Activated naive CD4-positive, alpha-beta T cell treated with anti-CD3 and anti-CD28 coated beads, Interleukin-2, amount 50 U/mL, for 72 hours (primary cell): ENCODE results near the gene ATP2A2. TPM values are rescaled to one million over a fixed set of nuclear protein-coding genes. Genes with fewer than 3 reads are reported as not detected.

Source experiments
- ATAC-seq, 2 donors: fragments of 150-1000 bp; cut with Tn5 transposase; 2 replicates each; pipeline ENCODE4 v1.10.0; 2021; ENCODE audit warnings: mild to moderate bottlenecking in 2 of 2, moderate library complexity in 2 of 2
- DNase-seq, 2 donors: peaks; one replicate each; pipeline ENCODE4 v3.0.0; 2021 to 2022; ENCODE audit warnings: low spot score in 2 of 2
- H3K27ac Mint-ChIP-seq, 2 donors: one replicate each; pipeline ENCODE4 v1.8.0; 2022; ENCODE audit warnings: mild to moderate bottlenecking in 2 of 2, mixed read lengths in 2 of 2
- H3K36me3 Mint-ChIP-seq, 2 donors: one replicate each; pipeline ENCODE4 v1.8.0; 2022; ENCODE audit warnings: mixed read lengths in 2 of 2
- H3K9me3 Mint-ChIP-seq, 2 donors: one replicate each; pipeline ENCODE4 v1.8.0; 2022; ENCODE audit warnings: mixed read lengths in 2 of 2
- total RNA-seq, 2 donors: library from RNA; stranded (reverse); gene quantifications; one replicate each; pipeline ENCODE4 v1.2.3, GENCODE V29; 2022

ATP2A2 gene
- total RNA-seq, result 100 to 1,000 TPM; 121 to 132 TPM

DNA sequence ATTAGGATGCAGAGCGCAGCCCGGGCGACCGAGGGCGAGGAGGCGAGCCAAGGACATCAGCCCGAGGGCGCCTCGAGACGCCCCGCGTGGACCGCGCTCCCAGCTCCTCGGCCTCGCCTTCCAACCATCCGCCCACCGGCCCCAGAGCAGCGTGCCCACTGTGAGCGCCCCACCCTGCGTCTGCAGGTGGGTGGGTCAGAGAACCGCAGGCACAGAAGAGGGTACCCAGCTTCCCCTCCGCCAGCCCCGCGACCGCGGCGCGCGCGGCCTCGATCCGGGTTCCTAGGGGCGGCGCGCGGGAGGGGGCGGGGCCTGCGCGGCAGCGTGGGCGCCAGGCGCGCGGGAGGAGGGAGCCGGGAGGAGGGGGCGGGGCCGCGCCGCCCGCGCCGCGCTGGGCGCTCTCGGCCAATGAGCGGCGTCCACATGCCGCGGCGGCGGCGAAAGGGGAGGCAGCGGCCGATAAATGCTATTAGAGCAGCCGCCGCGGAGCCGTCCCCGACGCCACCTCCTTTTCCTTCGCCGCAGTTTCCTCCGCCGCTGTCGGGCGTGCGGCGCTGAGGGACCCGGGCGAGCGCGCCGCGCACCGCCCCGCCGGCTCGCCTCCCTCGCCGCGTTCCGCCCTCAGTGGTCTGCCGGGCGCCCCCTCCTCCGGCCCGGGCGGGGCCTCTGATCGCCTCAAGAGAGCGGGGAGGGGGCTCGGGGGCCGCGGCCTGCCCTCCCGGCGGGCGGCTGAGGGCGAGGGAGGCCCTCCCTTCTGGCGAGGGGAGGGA, at the start of gene ATP2A2:
TSS of gene ATP2A2 (plus strand) at position 469 of the 770 bp plus-strand sequence. CDS start 543 bp downstream, outside the sequence.
- peaks cover 33 to 38% of the 10 kb centered on the region in 2 donors for H3K36me3 Mint-ChIP-seq
- peak; percentile 88 to 90 for DNase-seq
- ATAC-seq, result peak; percentile 86 to 88
- H3K9me3 Mint-ChIP-seq, result no peaks in the 10 kb centered on the region
- H3K27ac Mint-ChIP-seq, result peak within 1 kb of the TSS; percentile 93 to 94

DNA sequence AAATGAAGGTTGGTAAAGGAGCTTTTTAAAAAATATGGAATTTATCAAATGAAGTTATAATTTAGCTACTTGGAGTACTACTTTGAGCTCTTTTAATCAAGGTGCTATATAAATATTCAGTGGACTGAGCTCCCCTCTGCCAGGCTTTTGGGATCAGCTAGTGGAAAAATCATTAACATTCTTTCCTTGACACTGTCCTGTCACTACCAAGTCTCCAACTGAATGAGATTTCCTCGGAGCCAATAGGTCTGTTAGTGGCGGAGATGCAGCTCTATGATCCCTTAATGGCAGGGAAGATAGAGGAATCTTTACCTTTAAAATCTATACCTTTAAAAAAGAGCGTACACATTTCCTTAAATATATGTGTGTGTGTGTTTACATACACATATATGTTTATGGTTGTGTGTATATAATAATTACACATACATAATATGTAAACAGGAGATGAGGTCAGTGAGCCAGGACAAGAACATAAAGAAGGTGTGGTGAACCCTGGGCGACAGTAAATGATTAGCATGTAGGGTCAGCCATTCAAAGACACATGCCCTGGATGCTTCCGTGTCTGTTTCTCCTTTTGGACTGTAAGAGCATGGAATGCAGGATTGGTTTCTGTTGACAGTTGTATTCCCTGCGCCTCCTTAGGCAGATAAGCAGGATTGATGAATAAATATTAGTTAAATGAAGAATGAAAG, 47.7 kb upstream of the ATP2A2 start:
- ATAC-seq, result no peak
- no peak overlapping the region for H3K27ac Mint-ChIP-seq
- DNase-seq, result no peak
- no peaks in the 10 kb centered on the region for H3K9me3 Mint-ChIP-seq
- H3K36me3 Mint-ChIP-seq, result no peaks in the 10 kb centered on the region

DNA sequence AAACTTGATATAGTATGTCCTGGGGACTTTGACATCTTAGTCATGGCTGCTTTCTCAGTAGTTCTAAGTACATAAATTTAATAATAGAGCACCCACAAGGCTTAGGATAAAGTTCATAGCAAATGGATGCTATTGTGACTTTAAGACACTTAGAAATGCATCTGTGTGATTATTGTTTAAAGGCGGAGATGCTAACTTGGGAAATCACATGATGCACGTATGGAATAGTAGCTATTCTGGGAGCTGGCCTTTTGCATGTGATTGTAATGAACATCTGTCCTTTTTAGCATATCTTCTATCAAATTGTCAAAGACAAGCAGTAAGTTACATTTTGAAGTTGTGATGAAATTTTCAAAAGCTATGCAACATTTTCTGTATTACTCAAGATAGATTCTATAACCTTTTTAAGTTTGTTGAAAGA, 46.7 kb upstream of the ATP2A2 start:
- DNase-seq (no peak), ATAC-seq (no peak)
- no peaks in the 10 kb centered on the region for H3K36me3 Mint-ChIP-seq
- no peak overlapping the region for H3K27ac Mint-ChIP-seq
- H3K9me3 Mint-ChIP-seq, result no peaks in the 10 kb centered on the region

DNA sequence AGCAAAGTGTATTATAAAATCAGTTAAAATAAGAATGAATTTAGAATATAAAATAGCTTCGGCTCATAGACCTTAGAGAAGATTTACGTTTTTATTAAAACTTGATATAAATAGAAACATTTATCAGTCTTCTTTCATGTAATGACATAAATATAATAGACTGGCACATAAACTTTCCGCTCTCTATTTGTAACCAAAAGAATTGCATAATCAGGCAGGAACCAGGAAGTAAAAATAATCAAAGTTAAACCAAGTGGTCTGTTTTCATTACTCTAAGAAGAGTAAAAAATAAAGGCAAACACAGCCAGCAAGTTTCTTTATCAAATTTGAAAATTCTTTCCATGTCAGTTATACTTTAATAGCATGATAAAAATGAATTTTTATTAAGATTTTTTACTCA, 46.3 kb upstream of the ATP2A2 start:
- H3K27ac Mint-ChIP-seq, result no peak overlapping the region
- DNase-seq (no peak), ATAC-seq (no peak)
- H3K36me3 Mint-ChIP-seq, result no peaks in the 10 kb centered on the region
- no peaks in the 10 kb centered on the region for H3K9me3 Mint-ChIP-seq

DNA sequence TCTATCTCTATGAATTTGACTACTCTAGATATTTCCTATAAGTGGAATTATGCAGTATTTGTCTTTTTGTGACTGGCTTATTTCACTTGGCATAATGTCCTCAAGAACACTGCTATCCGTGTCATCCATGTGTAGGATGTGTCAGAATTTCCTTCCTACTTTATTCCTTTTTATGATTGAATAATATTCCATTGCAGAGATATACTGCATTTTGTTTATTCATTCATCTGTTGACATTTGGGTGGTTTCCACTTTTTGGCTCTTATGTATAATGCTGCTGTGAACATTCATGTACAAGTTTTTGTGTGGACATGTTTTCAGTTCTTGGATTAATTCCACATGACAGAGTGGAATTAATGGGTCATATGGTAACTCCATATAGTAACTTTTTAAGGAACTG, 45.7 kb upstream of the ATP2A2 start:
- DNase-seq (no peak), ATAC-seq (no peak)
- Mint-ChIP-seq H3K9me3 (no peaks in the 10 kb centered on the region), H3K36me3 (no peaks in the 10 kb centered on the region), H3K27ac (no peak overlapping the region)

DNA sequence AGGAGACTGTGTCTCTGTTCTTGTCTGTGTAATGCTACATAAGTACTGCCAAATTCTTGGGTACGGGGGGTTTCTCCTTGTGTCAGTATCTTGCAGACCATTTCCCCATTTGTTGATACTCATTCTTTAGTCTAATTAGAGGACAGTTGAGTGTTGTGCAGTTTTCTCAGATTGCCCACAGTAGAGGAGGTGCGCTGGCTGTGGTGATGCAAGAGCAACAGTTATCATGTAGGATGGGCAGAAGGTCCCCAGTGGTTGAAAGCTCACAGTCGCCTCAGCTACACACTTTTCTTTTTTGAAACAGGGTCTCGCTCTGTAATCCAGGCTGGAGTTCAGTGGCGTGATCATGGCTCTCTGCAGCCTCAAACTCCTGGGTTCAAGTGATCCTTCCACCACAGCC, 37.8 kb upstream of the ATP2A2 start:
- no peaks in the 10 kb centered on the region for H3K36me3 Mint-ChIP-seq
- H3K27ac Mint-ChIP-seq, result no peak overlapping the region
- DNase-seq (no peak), ATAC-seq (no peak)
- no peaks in the 10 kb centered on the region for H3K9me3 Mint-ChIP-seq

DNA sequence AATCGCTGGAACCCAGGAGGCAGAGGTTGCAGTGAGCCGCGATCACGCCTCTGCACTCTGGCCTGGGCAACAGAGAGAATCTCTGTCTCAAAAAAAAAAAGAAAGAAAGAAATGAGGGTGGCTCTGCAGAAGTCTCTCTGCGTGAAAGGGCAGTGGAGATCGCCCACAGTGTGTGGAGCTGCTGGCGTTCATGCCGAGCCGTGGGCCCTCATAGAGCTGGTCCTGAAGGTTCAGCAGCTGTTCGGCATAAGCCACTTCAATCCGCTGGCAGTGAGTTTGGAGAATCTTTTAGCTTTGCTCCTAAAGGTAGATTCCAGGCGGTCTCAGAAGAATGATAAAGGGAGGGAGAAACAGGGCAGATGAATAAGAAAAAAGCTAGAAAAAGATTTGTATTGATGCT, 36.7 kb upstream of the ATP2A2 start:
- DNase-seq, result no peak
- no peaks in the 10 kb centered on the region for H3K9me3 Mint-ChIP-seq
- ATAC-seq, result no peak
- H3K27ac Mint-ChIP-seq, result no peak overlapping the region
- no peaks in the 10 kb centered on the region for H3K36me3 Mint-ChIP-seq

DNA sequence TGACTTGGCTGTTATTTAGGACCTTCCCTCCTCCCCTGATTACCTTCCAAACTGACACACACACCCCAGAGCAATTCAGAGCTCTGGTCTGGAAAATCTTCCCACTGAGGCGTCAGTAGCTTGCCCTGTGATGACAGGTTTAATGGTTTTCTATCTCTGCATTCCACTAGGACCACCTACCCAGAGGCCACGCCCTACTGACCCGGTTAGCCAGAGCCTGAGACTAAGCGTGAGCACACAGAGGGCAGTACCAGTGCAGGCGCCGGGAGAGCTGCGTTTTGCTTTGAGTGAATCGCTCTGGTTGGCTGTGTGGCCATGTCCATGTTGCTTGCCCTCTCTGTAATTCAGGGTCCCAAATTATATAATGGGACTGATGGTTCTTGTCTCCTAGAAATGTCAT, 36.2 kb upstream of the ATP2A2 start:
- H3K9me3 Mint-ChIP-seq, result no peaks in the 10 kb centered on the region
- H3K36me3 Mint-ChIP-seq, result no peaks in the 10 kb centered on the region
- DNase-seq (no peak), ATAC-seq (no peak)
- H3K27ac Mint-ChIP-seq, result no peak overlapping the region

DNA sequence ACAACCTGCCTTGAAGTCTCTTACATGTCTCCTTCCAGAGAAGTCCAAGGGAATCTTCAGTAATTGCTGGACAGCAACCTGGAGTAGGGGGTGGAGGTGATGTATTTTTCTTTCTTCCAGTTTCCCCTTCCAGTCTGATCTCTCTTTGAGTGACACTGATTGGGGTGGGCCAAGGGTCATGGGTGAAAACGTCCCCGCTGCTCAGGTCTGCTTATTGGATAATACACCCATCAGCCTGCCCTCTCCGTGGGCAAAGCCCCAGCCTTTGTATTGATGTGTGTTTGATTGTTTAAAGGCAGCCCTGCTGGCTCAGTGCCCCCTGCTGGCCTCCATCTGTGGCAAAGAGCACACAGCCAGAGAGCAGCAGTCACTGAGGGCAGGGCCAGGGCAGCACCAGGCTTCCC, 35.7 kb upstream of the ATP2A2 start:
- no peaks in the 10 kb centered on the region for H3K36me3 Mint-ChIP-seq
- no peaks in the 10 kb centered on the region for H3K9me3 Mint-ChIP-seq
- DNase-seq, result peak in 1 of 2 donors; percentile 43
- H3K27ac Mint-ChIP-seq, result peak overlapping the region in 1 of 2 donors; percentile 65
- ATAC-seq, result peak; percentile 67 to 80

DNA sequence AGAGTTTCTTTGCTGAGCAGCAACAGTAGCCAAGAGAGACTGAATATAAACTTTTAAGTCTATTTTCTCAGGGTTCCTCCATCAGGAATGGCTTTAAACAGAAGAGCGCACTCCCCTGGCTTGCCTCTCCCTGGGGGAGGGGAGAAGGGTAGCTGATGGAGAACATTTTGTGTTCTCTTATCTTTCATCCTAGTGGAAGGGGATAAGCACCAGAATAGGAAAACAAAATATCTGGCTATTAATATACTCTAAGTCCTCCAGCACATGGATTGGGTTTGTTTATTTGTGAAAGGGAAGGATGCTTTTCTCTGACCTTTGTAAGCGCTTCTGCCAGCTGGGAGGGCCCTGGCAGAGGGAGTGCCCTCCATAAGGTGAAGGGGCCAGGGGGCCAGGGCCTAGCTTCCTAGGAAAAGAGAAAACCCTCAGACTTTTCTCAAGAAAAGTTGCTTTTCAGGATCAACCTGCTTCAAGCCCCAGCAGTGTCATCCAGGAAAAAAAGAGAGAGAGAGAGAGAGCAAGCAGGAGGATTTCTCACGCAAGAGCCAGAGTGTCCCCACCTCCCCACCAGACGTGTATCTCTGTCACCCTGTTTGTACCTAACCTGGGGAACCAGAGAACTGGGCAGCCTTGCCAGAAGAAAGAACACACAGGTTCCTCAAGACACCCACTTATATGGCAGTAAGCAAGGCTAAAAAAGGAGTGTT, 34.3 kb upstream of the ATP2A2 start:
- H3K9me3 Mint-ChIP-seq, result no peaks in the 10 kb centered on the region
- H3K27ac Mint-ChIP-seq, result peak overlapping the region in 1 of 2 donors; percentile 65
- no peak for DNase-seq

DNA sequence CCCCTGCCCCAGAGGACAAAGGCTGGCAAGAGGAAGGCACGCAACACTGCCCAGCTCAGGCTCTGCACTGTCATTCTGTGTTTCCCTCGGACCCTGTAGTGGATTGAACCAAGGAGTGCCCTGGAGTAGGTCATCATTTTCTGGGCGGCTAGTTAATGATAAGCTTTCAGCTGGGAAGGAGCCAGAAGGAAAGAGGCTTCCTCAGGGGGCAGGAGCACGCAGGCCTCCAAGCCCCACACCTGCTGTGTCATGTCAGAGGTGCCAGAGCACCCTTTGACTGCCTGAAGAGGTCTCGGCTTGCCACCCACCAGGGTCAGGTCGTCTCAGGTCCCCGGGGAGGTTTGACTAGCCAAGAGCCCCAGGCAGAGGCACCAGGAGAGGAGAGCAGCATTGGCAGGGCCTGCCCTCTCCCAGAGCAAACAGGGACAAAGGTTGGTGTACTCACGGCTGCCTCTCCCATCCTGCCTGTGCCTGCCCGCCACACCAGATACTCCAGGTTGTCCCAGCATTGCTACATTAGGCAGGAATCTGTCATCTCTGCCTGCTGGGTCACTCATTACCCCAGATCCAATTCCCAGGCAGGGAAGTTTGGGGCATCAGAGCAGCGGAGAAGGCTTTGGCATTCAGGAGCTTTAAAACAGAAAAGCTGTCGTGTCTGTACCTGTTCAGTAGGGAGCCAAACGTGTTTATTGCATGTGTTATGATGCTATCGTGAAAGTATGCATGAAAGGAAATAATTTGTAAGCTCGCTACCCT, 33.5 kb upstream of the ATP2A2 start:
- ATAC-seq (no peak), DNase-seq (no peak)
- no peaks in the 10 kb centered on the region for H3K36me3 Mint-ChIP-seq
- no peak overlapping the region for H3K27ac Mint-ChIP-seq
- no peaks in the 10 kb centered on the region for H3K9me3 Mint-ChIP-seq

More for the DNA sequence above, 34.3 kb upstream of the ATP2A2 start:
- no peak for ATAC-seq
- H3K36me3 Mint-ChIP-seq, result no peaks in the 10 kb centered on the region

DNA sequence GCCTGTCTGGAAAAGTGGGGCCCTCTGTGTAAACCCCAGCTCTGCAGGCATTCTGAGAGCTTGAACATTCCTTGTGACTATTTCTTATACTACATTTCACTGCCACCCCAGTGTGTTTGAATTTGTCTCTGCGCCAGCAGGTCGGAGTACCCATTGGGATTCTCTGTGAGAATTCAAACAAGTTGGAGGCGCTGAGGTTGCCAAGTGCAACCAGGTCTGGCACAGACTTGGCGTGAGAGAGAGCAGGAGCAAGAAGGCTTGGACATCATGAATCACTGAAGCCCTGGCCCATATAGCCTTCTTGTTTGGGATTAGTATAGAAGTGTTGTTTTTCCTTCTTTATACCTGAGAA, 33.0 kb upstream of the ATP2A2 start:
- H3K36me3 Mint-ChIP-seq, result no peaks in the 10 kb centered on the region
- H3K27ac Mint-ChIP-seq, result no peak overlapping the region
- DNase-seq (no peak), ATAC-seq (no peak)
- H3K9me3 Mint-ChIP-seq, result no peaks in the 10 kb centered on the region

DNA sequence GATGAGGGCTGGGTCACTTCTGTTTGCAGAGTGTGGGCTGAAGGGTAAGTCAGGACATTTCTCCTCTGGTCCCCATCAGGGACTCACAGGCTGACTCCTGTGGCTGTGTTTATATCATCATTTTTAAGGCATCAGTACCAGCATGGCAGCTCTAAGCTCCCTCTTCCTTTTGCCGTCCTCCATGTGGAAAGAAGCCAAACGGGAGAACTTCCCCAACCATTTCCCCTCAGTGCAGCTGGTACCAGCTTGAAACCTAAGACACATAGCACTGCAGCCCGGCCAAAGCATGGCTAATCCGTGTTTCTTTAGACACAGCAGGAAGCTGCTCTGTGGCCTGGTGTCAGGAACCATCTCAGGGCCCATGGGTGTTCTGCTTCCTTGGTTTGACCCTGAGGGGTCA, 31.9 kb upstream of the ATP2A2 start:
- H3K27ac Mint-ChIP-seq, result peak overlapping the region in 1 of 2 donors; percentile 6
- DNase-seq, result no peak
- no peaks in the 10 kb centered on the region for H3K9me3 Mint-ChIP-seq
- ATAC-seq, result no peak
- no peaks in the 10 kb centered on the region for H3K36me3 Mint-ChIP-seq

DNA sequence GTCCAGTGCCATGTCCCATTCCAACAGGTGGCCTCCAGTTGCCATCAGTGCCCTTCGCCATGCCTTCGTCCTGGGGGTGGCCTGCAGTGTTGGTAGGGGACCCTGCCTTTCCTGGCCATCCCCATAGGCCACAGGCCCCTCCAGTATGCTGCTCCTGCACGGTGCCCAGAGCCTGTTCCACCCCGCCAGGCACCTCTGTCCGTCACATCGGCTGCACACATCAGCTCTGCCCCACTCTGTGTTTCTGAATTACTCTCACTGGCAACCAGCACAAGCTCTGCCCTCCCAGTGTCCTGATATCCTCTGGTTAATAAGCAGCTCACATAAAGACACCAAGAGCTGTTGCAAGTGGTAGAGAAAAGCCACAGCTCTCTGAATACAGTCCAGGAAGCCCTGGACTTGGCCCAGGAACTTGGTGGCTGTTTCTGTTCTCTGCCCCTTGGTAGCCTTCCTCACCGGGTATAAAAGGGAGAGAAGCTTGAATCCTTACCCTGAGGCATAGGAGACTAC, 31.3 kb upstream of the ATP2A2 start:
- ATAC-seq (no peak), DNase-seq (no peak)
- Mint-ChIP-seq H3K27ac (no peak overlapping the region), H3K9me3 (no peaks in the 10 kb centered on the region), H3K36me3 (no peaks in the 10 kb centered on the region)

DNA sequence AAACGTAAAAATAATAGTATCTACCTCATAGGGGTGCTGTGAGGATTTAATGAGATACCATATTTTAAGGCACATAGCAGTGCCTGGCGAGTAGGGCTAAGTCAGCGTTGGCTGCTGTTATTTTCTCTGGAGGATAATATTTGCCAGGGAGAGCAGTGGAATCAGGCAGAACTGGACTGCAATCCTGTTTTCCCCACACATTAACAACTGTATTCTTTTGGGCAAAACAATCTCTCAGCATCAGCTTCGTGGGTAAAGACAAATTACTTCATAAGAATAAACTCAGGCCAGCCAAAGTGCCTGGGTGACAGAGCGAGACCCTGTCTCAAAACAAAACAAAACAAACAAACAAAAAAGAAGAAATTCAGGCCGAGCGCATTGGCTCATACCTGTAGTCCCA, 29.7 kb upstream of the ATP2A2 start:
- H3K36me3 Mint-ChIP-seq, result no peaks in the 10 kb centered on the region
- H3K9me3 Mint-ChIP-seq, result no peaks in the 10 kb centered on the region
- DNase-seq (no peak), ATAC-seq (no peak)
- no peak overlapping the region for H3K27ac Mint-ChIP-seq

DNA sequence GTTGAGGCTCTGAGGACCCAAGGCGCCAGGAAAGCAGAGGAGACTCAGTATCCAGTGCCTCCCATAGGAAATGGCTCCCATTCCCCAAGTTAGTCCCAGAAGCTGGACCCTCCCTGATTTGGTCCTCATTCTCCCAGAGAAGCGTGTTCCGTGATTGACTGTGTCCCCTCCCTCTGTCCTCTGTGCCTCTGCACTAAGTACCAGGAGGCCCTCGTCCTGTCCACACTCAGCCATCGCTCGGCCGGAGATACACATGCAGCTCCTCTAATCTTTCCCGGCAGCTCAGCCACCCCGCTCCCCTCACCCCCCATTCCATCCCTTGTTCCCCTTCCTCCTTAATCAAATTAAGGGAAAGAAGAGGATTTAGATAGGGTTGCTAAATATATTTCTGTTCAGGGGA, 28.3 kb upstream of the ATP2A2 start:
- no peak overlapping the region for H3K27ac Mint-ChIP-seq
- no peaks in the 10 kb centered on the region for H3K36me3 Mint-ChIP-seq
- no peak for ATAC-seq
- no peaks in the 10 kb centered on the region for H3K9me3 Mint-ChIP-seq
- no peak for DNase-seq

DNA sequence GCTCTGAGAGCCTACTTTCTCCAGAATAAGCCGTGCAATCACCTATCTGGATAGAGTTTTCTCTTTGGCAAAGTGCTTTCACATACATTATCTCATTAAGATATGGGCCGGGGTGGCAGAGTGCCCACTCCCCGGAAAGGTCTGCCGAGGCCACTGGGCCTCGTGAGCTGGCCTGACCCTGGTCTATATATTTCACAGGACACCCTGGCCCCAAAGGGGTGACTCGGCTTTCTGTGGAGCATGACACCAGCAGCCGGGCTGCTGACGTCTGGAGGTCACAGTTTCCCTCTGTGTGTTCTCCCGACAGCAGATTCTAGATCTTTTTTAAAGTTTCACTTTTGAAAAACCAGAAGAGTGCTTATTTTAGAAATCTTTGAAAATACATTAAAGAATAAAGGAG, 27.9 kb upstream of the ATP2A2 start:
- no peaks in the 10 kb centered on the region for H3K9me3 Mint-ChIP-seq
- no peak overlapping the region for H3K27ac Mint-ChIP-seq
- ATAC-seq, result no peak
- DNase-seq, result no peak
- no peaks in the 10 kb centered on the region for H3K36me3 Mint-ChIP-seq
